GM12878 (cell line): ENCODE data around the gene CNKSR3. TPM values are rescaled to one million over a fixed set of nuclear protein-coding genes. Genes with fewer than 3 reads are reported as not detected.

ENCODE experiments used
- ATAC-seq: fragments of 200-7000 bp; cut with Tn5 transposase; 3 replicates; pipeline ENCODE4 v1.9.1; 2020; ENCODE audit warnings: mild to moderate bottlenecking, moderate library complexity
- BruUV-seq: library from RNA; stranded (reverse); fragments of 400-500 nt; replicated peaks from 2 replicates; lab custom pipeline; 2021; lab: Mats Ljungman, UMichigan
- CTCF ChIA-PET: fragments of 300-600 bp; sonication (Branson Sonifier 250); formaldehyde crosslinking; extraction: SDS; loops from one replicate; lab custom pipeline; 2021; ENCODE audit warnings: inconsistent platforms; lab: Yijun Ruan, JAX
- POLR2A ChIA-PET: fragments of 350-600 bp; formaldehyde crosslinking; extraction: SDS; loops from one replicate; lab custom pipeline; 2021; ENCODE audit warnings: inconsistent platforms; lab: Charles Lee
- RAD21 ChIA-PET: fragments of 300-600 bp; sonication (Branson Sonifier 250); formaldehyde crosslinking; loops from one replicate; lab custom pipeline; 2023; ENCODE audit warnings: antibody characterized with exemption; ENCODE audit not compliant: unreplicated experiment; lab: Charles Lee
- SMC1A ChIA-PET: fragments of 300-600 bp; sonication (Branson Sonifier 250); formaldehyde crosslinking; loops from one replicate; lab custom pipeline; 2023; ENCODE audit not compliant: unreplicated experiment, uncharacterized antibody; lab: Charles Lee
- DNase-seq: peaks from one replicate; pipeline ENCODE4 v3.0.0-alpha.2; 2011; ENCODE audit warnings: low read depth, low spot score
- FAIRE-seq: peaks from 3 replicates; lab custom pipeline; 2011; peaks lifted over from hg19 to GRCh38; lab: Jason Lieb, UNC
- H2AFZ ChIP-seq: 2 replicates; pipeline ENCODE4 v1.6.0; 2011; ENCODE audit warnings: low read depth, low read length, control low read depth; ENCODE audit not compliant: control insufficient read depth
- H3K27ac ChIP-seq: 2 replicates; pipeline ENCODE4 v1.5.1; 2011; ENCODE audit warnings: control low read depth; ENCODE audit not compliant: control insufficient read depth, insufficient read depth
- H3K27me3 ChIP-seq, 2 experiments: replicated peaks in 1 of 2; 2 replicates each; pipeline versions ENCODE4 v1.6.0 to v1.6.1; 2011; ENCODE audit warnings: low read length in 1 of 2; ENCODE audit not compliant: control insufficient read depth in 2 of 2, insufficient read depth in 2 of 2
- H3K36me3 ChIP-seq, 2 experiments: 2 replicates each; pipeline ENCODE4 v1.5.1; 2011; ENCODE audit warnings: low read length in 1 of 2; ENCODE audit not compliant: control insufficient read depth in 2 of 2, insufficient read depth in 2 of 2
- H3K4me1 ChIP-seq: 2 replicates; pipeline ENCODE4 v1.6.1; 2011; ENCODE audit warnings: mild to moderate bottlenecking, low read length, moderate library complexity, mixed read lengths; ENCODE audit not compliant: control insufficient read depth, insufficient read depth
- H3K4me2 ChIP-seq: 2 replicates; pipeline ENCODE4 v1.6.0; 2011; ENCODE audit warnings: control low read depth; ENCODE audit not compliant: control insufficient read depth, insufficient read depth
- H3K4me3 ChIP-seq: fragments of 200-600 bp; sonication (generic); 2 replicates; pipeline ENCODE4 v1.5.1; 2016
- H3K79me2 ChIP-seq: 2 replicates; pipeline ENCODE4 v1.6.0; 2011; ENCODE audit warnings: low read length; ENCODE audit not compliant: control insufficient read depth, insufficient read depth
- H3K9ac ChIP-seq: 2 replicates; pipeline ENCODE4 v1.8.0; 2011; ENCODE audit warnings: low read length, control low read depth, mixed read lengths; ENCODE audit not compliant: control insufficient read depth, insufficient read depth
- H3K9me3 ChIP-seq: replicated peaks from 3 replicates; pipeline ENCODE4 v1.5.1; 2011; ENCODE audit warnings: mild to moderate bottlenecking, low read length; ENCODE audit not compliant: control insufficient read depth, insufficient read depth
- H4K20me1 ChIP-seq: 2 replicates; pipeline ENCODE4 v1.6.0; 2011; ENCODE audit not compliant: control insufficient read depth, insufficient read depth
- BMI1 ChIP-seq: fragments of 450-650 bp; IDR thresholded peaks from 2 replicates; pipeline ENCODE4 v1.6.1; 2016; ENCODE audit warnings: mild to moderate bottlenecking, moderate library complexity, borderline replicate concordance
- DPF2 ChIP-seq: fragments of 450-650 bp; IDR thresholded peaks from 2 replicates; pipeline ENCODE4 v1.6.1; 2017; ENCODE audit warnings: mild to moderate bottlenecking
- PAX8 ChIP-seq: fragments of 450-650 bp; IDR thresholded peaks from 2 replicates; pipeline ENCODE4 v1.6.1; 2017; ENCODE audit warnings: mild to moderate bottlenecking, moderate library complexity
- RB1 ChIP-seq: fragments of 450-650 bp; formaldehyde crosslinking; IDR thresholded peaks from 2 replicates; pipeline ENCODE4 v1.6.1; 2017; ENCODE audit warnings: mild to moderate bottlenecking, borderline replicate concordance
- RELA ChIP-seq: fragments of 450-650 bp; IDR thresholded peaks from 2 replicates; pipeline ENCODE4 v1.8.0; 2014; ENCODE audit warnings: borderline replicate concordance; ENCODE audit not compliant: partially characterized antibody
- STAT1 ChIP-seq: fragments of 450-650 bp; conservative IDR thresholded peaks from 2 replicates; pipeline ENCODE4 v1.6.1; 2014; ENCODE audit warnings: antibody characterized with exemption, mild to moderate bottlenecking
- ZSCAN29 ChIP-seq: fragments of 450-650 bp; IDR thresholded peaks from 2 replicates; pipeline ENCODE4 v1.6.1; 2017; ENCODE audit warnings: mild to moderate bottlenecking, moderate library complexity
- WGBS: methylation state at CpG from one replicate; pipeline ENCODE4 v1.1.6; 2016; ENCODE audit warnings: low lambda C conversion rate; ENCODE audit not compliant: insufficient replicate concordance, insufficient coverage; ENCODE audit errors: missing lambda C conversion rate; 5-methylcytosine and 5-hydroxymethylcytosine counted together
- in situ Hi-C: fragments of 300-500 bp; cut with MboI; formaldehyde crosslinking; loops from 9 replicates; pipeline ENCODE4 v1.14.3; 2018; ENCODE audit warnings: mixed read lengths
- intact Hi-C: fragments of 100-400 bp; cut with micrococcal nuclease; formaldehyde crosslinking; loops from one replicate; pipeline ENCODE4 v1.14.2; 2022; ENCODE audit not compliant: unreplicated experiment
- polyA plus RNA-seq, 11 experiments: library from polyadenylated mRNA; depleted of rRNA in 4 of 11; unstranded in 6 of 11; stranded (reverse) in 5 of 11; fragments of >200 nt; fragmentation: Nextera tagmentation in 4 of 11; fragmentation: Illumina TruSeq in 1 of 11; extraction: Ambion mirVana in 4 of 11; extraction: Trizol in 1 of 11; gene quantifications; 1 replicate in 1 of 11; 2 replicates in 10 of 11; pipeline versions ENCODE4 v1.2.1 to v1.2.3, GENCODE V29; 2011 to 2016; ENCODE audit warnings: inconsistent platforms in 2 of 11, missing spikeins in 2 of 11, low read depth in 1 of 11
- total RNA-seq, 4 experiments: library from RNA; depleted of rRNA in 3 of 4; stranded (reverse); fragments of >200 nt in 3 of 4; fragmentation: Illumina TruSeq in 1 of 4; extraction: Trizol in 1 of 4; gene quantifications; 2 replicates each; pipeline versions ENCODE4 v1.2.1 to v1.2.3, GENCODE V29; 2013 to 2021
- TF ChIP-seq, protein P1 (sequence below): fragments of 450-650 bp; formaldehyde crosslinking; IDR thresholded peaks from 2 replicates; pipeline ENCODE4 v1.4.0; 2020; ENCODE audit warnings: mild to moderate bottlenecking, moderate library complexity

CNKSR3 gene
- total and polyA plus RNA-seq, 10 of the 15 experiments (the other 5 are each of a cell fraction or from before 2014, with no cell fraction given), result under 0.01 to 0.48 (median 0.12) TPM; not detected in 2

DNA sequence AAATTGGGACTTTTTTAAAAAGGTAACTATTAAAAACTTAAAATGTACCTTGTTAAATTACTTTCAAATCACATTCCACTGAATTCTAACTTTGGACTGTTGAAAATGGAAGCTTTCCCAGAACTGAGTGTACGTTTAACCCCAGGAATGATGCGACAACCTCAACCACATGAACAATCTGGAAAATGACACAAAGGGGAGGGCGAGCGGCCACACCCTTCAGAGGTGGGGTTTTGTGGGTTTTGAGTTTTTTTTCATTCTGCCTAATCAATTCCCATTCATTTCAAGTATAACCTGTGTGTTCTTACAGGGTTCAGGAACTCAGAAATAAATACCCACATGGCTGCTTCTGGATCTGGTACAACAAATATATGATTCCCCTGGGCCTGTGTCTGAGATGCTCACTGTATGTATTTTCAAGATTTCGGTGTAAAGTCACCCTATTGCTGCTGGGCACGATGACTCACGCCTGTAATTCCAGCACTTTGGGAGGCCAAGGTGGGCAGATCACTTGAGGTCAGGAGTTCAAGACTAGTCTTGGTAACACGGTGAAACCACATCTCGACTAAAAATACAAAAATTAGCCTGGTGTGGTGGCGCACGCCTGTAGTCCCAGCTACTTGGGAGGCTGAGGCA, 21.6 kb downstream of the CNKSR3 start:
- CTCF ChIA-PET, result no interaction called here
- Histone ChIP-seq H3K79me2 (no peaks in the 10 kb centered on the region), H3K4me1 (no peaks in the 10 kb centered on the region), H4K20me1 (no peaks in the 10 kb centered on the region), H3K4me2 (no peak overlapping the region), H3K4me3 (no peak overlapping the region), H3K36me3 (no peaks in the 10 kb centered on the region), H3K9me3 (no peaks in the 10 kb centered on the region), H3K27me3 (no peaks in the 10 kb centered on the region), H3K27ac (no peak overlapping the region), H2AFZ (no peak overlapping the region), H3K9ac (no peak overlapping the region)
- ATAC-seq (no peak), FAIRE-seq (no peak), DNase-seq (no peak)
- in situ Hi-C loops (no loop called here), intact Hi-C loops (no loop called here)
- WGBS, result 64% methylated on average over 11 of the region's 11 CpGs
- RAD21 ChIA-PET, result no interaction called here
- POLR2A ChIA-PET, result no interaction called here
- TF ChIP-seq, protein P1, sequence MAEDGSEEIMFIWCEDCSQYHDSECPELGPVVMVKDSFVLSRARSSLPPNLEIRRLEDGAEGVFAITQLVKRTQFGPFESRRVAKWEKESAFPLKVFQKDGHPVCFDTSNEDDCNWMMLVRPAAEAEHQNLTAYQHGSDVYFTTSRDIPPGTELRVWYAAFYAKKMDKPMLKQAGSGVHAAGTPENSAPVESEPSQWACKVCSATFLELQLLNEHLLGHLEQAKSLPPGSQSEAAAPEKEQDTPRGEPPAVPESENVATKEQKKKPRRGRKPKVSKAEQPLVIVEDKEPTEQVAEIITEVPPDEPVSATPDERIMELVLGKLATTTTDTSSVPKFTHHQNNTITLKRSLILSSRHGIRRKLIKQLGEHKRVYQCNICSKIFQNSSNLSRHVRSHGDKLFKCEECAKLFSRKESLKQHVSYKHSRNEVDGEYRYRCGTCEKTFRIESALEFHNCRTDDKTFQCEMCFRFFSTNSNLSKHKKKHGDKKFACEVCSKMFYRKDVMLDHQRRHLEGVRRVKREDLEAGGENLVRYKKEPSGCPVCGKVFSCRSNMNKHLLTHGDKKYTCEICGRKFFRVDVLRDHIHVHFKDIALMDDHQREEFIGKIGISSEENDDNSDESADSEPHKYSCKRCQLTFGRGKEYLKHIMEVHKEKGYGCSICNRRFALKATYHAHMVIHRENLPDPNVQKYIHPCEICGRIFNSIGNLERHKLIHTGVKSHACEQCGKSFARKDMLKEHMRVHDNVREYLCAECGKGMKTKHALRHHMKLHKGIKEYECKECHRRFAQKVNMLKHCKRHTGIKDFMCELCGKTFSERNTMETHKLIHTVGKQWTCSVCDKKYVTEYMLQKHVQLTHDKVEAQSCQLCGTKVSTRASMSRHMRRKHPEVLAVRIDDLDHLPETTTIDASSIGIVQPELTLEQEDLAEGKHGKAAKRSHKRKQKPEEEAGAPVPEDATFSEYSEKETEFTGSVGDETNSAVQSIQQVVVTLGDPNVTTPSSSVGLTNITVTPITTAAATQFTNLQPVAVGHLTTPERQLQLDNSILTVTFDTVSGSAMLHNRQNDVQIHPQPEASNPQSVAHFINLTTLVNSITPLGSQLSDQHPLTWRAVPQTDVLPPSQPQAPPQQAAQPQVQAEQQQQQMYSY (CRISPR knock-in tag), result no peak
- TF ChIP-seq STAT1, result no peak
- TF ChIP-seq DPF2, result no peak
- TF ChIP-seq ZSCAN29, result no peak
- TF ChIP-seq BMI1, result no peak
- no peak for TF ChIP-seq RB1
- no peak for TF ChIP-seq PAX8
- TF ChIP-seq RELA, result no peak
- no TSS peak for BruUV-seq
- SMC1A ChIA-PET, result no interaction called here
